Stimulated activated CD4-positive, alpha-beta T cell treated with anti-CD3 and anti-CD28 coated beads, TNF-alpha, amount 100 ng/mL, for 48 hours (primary cell): Measurements from ENCODE around the gene TTC23.
A peak's percentile ranks its signal among the peaks of the same experiment; 100 is the strongest.

Experiments used
- DNase-seq, 3 donors: peaks; one replicate each; pipeline ENCODE4 v3.0.0-alpha.2; 2020; ENCODE audit warnings: low read depth in 3 of 3

Gene TTC23

DNA sequence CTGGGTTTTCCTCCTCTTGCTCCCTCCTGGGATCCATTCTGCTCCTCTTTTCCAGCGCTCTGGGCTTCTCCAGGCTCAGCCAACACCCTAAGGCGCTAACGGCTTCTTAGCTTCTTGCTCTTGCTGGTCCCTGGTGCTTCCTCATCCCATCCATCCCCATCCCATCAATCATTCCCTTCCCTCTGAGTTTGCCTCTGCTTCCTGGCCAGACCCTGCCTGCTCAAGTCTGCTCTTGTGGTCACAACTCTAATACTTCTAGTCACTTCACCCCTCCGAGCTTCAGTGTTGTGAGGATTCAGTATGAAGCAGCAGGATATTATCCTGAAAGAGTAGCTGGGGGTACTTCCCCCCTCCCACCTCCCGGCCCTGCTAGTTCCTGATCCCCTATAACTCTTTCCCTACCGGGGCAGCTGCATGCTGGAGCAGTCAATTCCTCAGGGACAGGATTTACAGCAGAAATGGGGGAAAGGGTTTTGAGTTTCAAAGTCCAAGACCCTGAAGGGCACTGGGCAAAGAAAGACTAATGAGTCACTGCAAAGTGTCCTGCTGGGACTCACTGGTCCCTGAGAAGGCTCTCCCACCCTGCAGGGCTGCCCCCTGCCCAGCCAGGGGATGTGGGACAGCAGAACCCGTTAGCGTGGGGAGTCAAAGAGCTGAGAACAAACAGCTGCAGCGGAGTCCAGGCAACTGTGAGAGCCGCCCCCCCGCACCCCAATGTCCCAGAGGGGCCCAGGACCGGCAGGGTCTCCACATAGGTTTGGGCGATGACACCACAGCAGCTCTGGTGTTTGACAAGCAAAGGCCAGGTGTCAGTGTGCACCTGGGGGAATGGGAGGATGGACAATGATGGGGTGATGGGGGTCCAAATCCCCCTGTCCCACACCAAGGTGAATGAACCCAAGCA, 146.8 kb downstream of the TTC23 start:
- no peak for DNase-seq

DNA sequence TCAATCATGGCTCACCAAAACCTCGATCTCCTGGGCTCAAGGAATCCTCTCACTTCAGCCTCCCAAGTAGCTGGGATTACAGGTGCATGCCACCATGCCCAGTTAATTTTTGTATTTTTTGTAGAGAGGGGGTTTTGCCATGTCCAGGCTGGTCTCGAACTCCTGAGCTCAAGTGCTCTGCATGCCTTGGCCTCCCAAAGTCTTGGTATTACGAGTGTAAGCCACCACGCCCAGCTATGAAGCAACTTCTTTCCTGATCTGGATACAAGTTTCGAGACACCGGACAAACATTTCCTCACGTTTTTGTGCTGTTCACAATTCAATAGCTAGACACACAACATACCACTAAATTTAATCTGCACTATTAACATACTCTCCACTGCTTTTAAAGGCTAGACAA, 147.9 kb downstream of the TTC23 start:
- DNase-seq = no peak

DNA sequence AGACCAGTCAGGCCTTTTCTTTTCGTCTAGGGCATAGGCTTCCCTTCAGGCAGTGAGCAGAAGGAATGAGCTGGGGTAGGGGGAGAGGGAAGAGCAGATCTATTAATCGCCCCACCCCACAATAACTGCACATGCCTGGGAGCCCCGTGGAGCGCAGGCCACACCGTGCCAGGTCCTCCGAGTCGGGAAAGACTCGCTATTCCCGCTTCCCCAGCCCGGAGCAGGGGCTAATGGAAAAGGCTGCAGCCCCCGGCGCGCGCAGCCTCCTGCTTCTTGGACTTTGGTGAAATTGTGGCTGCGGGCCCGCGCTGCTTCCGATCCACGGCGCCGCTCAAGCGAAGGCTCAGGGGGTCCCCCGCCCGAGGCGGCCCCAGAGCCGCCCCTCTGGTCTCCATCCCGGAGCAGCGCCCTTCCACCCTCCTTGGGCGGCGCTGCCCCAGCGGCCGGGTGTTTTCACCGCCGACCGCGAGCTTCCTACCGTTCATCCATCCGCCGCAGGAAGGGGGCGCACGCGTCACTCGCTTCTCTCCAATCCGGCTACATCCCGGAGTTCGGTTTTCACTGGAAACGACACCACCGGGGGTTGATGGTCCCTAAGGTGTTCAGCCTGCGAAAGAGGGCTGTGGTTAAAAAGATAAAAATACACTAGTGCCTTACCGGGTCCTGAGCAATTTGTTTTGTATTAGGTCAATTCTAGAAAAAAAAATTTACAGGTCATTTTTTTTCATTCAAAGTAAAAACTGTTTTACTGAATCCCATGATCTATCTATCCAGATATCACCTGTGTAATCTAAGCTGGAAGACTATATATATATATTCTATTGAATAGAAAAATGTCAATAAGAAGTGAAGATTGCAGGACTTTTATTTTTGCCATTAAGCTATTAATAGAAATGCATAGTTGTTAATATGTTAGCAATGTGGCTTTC, 148.9 kb downstream of the TTC23 start:
- DNase-seq = peak in 2 of 3 donors; percentile 30 to 41

DNA sequence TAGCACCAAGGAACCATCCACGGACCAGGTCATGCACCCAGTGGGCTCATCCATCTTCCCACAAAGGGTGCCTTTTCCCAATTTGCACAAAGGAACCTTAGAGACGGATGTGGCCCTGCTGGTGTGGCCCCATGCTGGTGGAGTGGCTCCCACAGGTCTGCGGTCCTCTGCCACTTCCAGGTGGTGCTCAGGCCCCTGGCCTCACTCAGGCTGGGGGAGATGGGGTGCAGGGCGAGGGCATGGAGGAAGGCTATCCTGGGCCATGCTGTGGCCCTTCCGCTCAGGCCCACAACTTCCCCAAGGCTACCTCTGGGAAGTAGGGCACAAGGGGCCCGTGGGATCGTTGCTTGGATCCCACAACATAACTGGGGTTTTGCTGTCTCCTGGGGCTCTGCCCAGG, 149.7 kb downstream of the TTC23 start:
- no peak for DNase-seq

DNA sequence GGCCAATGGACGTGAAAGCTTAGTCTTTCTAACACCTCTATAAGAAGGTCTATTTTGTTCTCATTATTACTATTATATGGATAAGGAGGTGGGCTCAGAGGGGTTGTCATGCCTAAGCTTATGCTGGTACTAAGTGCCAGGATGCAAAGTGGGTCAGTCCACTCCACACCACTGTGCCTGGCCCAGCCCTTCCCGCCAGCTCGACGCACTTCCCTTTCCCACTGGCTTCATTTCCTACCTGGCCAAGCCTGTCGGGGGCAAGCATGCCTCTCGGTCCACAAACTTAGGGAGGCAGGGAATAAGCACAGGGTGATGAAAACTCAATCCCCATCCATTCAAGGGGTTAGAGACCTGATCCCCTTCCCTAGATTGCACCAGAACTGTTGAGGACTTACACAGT, 150.4 kb downstream of the TTC23 start:
- no peak for DNase-seq

DNA sequence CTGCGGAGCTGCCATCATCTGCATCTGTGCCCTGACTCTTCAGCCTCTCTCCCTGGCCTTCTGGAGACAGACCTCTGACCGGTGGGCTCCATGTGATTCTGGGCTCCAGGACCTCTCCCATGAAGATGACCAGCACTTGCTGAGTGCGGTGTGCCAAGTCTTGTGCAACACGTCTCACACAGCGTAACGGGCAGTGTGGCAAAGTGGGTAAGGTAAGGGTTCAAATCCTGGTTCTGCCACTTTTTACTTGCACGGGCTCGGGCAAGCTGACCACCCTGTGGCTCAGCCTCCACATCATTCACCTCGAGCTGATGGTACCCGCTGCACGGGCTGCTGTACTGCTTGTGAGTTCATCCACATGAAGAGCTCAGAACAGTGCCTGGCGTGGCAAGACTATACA, 151.0 kb downstream of the TTC23 start:
- no peak for DNase-seq

DNA sequence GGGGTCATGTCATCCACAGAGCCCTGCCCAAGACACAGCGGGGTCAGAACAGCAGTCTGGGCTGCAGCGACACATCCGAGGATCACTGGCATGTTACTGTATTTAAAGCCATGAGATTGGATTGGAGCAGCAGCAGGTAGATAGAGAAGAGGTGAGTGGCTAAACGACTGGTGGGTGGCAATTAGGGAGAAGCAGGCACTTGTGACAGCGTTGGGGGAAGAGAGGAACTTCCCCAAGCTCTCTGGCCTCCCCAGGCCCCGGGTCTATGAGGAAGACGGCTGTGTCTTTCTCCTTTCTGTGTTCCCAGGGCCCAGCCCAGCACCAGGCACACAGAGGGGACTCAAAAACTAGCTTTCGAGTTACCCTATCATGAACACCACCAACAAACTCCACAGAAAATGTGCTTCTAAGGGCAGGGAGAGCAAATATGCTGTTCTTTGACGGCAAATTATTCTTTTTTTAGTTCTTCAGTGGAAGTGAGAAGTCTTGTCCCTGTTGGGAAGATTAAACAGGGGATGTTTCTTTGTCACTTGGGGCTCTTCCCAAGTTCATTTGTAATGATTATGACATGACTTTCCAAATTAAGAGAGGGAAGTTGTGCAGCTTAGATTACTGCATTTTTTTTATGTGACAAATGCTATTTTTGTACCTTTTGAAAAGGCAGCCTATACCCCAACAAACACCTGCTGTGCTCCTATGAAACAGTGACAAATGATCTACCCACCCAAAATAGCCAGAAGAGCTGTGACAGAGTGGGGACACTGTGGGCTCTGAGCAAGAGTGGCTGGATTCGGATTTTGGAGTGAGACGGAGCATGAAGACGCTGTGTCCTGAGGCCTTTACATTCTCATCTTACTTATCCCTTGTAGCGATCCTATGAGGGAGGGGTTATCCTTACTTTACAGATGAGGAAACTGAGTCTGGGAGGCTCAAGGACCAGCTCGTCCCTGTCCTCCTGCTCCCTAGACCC, 151.7 kb downstream of the TTC23 start:
- DNase-seq = no peak

DNA sequence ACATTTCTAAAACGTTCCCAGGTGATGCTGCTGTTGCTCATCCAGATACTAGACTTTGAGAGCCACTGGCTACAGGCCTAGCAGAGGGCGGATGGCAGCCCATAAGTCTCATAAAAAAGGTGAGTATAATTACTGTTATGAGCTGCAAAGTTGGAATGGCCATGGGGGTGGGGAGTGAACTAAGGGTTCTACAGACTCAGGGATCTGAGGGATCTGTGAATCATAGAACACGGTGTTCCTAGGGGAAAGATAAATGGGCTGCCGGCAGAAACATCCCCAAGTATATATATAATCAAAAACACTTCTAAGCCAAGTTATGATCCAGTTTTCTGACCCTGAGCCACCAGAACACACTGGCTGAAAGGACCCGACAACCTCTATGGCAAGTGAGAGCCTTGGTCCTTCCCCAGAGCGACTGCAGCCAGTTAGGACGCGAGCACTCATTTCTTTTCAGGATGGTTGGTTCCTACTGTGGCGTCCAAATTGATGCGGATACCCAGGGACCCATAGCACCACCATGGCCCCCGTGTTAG, 152.4 kb downstream of the TTC23 start:
- DNase-seq = no peak

DNA sequence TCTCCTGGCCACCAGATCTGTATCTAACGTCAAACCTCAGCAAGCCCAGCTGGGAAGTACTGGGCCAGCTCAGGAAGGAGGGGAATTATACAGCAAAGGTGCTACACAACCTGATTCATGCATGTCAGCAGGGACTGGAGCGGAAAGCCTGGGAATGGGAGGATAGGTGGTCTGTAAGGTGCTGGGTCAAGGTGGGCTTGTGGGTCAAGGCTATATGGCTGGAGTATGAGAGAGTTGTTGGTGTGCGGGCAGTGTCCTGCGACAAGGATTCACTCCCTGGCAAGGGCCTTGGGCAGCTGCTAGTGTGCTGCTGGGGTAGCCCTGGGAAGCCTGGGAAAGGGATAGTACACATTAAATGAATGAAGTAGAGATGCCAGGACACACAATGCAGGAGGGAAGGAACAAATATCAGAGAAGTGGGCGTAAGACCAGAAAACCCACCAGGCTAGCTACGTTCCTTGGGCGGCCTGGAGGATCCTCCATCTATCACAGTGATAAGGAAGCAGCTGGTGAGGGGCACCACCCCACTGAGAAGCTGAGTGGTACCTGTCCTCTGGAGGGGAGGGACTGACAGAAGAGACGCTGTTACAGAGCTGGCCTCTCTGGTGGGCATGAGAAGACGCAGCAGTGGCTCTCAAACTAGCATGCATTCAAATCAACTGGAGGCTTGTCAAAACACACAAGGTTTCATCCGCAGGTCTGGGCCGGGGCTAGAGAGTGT, 153.0 kb downstream of the TTC23 start:
- DNase-seq = no peak

DNA sequence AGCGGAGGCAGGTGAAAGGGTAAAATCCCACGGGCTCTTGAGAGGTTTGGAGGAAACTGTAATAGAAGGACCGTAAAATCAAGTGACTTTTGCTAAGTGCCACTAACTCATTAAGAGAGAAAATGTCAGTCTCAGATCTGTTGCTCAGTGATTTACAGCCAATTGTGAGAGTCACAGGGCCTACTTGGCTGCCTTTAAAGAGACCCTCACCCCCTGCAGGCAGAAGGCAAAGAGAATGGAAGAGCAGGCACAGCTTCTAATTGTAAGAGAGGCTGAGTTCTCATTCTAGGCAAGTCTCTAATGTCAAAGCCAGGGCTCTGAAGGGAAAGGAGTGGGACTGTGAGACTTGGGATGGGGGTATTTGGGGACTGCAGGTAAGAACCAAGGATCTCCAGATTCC, 153.8 kb downstream of the TTC23 start:
- DNase-seq = no peak

DNA sequence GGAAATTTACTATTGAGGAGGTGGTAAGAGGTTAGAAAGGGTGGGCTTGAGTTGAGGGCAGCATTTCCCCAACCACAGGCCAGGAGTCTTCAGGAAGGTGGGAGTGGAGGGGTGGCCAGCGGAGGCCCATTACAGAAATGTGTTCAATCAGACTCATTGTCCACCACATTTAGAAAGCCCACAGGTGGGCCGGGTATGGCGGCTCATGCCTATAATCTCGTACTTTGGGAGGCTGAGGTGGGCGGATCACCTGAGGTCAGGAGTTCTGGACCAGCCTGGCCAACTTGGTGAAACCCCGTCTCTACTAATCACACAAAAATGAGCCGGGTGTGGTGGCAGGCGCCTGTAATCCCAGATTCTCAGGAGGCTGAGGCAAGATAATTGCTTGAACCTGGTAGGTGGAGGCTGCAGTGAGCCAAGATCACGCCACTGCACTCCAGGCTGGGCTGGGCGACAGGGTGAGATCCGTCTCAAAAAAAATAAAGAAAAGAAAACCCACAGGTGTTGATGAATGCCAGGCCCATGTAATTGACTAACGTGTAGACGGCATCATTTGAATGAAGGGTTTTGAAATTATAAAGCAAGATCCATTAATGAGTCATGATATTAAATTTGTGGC, 156.7 kb downstream of the TTC23 start:
- DNase-seq = no peak

DNA sequence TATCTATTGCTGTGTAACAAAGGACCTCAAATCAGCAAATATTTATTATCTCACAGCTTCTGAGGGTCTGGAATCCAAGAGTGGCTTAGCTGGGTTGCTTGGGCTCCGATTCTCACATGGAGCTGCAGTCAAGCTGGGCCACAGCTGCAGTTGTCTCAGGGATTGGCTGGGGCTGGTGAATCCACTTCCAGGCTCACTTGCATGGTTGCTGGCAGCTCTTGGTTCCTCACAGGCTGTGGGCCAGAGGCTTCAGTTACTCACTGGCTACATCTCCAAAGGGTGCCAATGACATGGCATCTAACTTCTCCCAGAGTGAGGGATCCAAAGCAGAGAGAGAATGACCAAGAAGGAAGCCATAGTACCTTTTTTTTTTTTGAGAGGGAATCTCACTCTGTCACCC, 158.4 kb downstream of the TTC23 start:
- DNase-seq = no peak

DNA sequence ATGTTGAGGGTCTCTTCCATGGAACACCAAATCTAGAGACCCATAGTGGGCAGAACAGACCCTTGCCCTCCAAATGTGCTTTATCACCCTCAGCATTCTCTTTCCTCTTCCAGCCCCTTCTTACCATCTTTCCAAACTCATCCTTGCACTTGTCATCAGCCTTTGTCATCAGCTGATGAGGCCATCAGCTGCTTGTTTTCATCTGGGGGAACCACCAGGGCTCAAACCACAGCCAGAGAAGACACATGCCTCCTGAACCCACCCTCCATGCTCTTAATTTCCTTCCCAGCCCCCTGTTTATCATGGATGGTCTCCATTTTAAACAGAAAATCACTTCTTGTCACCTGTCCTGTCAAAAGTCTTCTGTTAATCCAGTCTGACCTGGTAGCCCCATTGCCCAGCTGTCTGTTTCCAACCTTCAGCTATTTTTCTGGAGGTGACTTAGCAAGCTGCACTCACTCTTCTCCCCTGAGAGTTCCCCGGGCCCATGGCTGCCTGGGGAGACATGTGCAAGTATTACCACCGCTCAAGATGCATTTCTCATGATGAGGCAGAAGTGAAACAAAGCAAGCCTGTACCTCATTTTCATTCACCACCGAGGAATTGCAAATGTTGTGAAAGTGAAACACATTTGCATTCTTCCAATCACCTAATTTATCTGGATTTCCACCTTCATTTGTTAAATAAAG, 159.2 kb downstream of the TTC23 start:
- DNase-seq = no peak

DNA sequence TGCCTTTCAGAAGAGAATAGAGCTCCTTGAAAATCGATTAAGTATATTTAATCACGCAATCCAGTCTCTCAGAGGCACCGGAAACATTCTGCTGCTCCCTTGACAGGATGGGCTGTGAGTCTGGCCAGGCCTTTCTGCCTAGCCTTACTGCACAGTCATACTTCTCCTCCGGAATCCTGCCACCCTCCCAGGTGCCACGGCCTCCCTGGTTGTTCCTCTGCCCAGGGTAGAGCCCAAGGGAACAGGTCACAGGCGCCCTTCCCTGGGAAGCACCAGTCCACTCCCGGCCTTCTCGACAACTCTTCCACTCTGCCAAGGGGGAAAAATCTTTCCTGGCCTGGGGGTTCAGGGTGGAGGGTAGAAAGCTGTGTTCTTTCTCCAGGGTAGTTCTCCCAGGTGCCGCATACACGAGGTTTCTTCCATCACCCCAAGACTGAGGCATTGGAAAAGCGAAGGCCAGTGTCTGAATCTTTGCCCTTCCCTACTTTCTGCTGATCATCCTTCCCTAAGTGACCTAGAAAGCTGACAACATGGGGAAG, 161.9 kb downstream of the TTC23 start:
- no peak for DNase-seq

DNA sequence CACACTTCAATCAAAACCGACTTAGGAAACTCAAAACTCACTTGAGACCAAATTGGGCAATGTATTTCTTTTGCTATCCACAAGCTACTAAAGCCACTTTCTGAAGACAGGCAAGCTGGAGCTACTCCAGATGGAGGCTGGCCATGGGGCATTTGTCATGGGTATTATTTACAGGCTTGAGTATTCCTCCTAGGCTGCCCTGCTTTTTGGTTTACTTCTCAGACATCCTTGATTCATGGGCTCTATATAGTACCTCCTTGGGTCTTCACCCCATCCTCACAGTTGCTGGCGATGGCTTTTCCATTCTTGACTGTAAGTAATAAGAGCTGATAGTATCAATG, 163.1 kb downstream of the TTC23 start:
- no peak for DNase-seq
